ENCODE results near the gene OOSP1.

OOSP1 gene

GRCh38 chr11:59944720-59945119, 6.5 kb downstream of the OOSP1 start:
- intact Hi-C loops (cut with DNase I; ENCODE audit: low total_unique reads) = no loop called here
- TF ChIP-seq CTCF (IDR thresholded peaks at IDR 0.05) = no peak
- no peak for DNase-seq

DNA sequence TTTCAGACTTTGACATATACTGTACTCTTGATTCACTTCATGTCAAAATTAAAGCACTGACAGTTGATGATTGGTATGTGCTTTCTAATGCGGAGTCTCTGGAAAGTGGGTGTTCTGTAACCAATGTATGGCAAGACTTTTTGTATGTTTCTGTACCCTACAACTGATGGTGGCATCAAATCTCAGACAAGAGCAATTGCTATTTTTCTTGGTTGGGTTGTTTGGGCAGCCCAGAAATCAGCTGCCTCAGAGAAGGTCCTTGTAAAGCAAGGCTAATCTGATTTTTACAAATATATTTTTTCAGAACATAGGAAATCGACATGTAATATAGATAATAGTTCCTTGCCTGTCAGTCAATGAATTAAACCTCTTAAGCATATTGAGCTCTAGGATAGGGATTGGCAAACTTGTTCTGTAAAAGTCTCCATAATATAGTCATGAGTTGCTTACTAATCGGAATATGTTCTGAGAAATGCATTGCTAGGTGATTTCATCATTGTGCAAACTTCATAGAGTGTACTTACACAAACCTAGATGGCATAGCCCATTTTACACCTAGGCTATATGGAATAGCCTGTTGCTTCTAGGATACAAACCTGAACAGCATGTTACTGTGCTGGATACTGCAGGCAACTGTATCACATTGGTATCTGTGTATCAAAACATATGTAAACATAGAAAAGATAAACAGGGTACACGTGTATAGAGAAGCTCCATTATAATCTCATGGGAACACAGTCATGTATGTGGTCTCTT, 15.4 kb downstream of the OOSP1 start:
- TF ChIP-seq CTCF (IDR thresholded peaks at IDR 0.05) = no peak
- H3K4me3 ChIP-seq = no peak overlapping the region
- H3K9me3 ChIP-seq = no peaks in the 10 kb centered on the region
- intact Hi-C loops (cut with DNase I; ENCODE audit: low total_unique reads) = no loop called here
- no peaks in the 10 kb centered on the region for H3K36me3 ChIP-seq
- DNase-seq = no peak
- H3K27me3 ChIP-seq = no peaks in the 10 kb centered on the region
- no peak overlapping the region for H3K27ac ChIP-seq
- no peaks in the 10 kb centered on the region for H3K4me1 ChIP-seq

More at GRCh38 chr11:59944720-59945119, 6.5 kb downstream of the OOSP1 start:
- Histone ChIP-seq H3K9me3 (no peaks in the 10 kb centered on the region), H3K4me3 (no peak overlapping the region), H3K27ac (no peak overlapping the region), H3K4me1 (no peaks in the 10 kb centered on the region), H3K27me3 (no peaks in the 10 kb centered on the region), H3K36me3 (no peaks in the 10 kb centered on the region)

GRCh38 chr11:59954219-59954847, 16.1 kb downstream of the OOSP1 start:
- no peak for TF ChIP-seq CTCF (IDR thresholded peaks at IDR 0.05)
- no peak for DNase-seq
- no peaks in the 10 kb centered on the region for H3K9me3 ChIP-seq
- no peaks in the 10 kb centered on the region for H3K36me3 ChIP-seq
- intact Hi-C loops (cut with DNase I; ENCODE audit: low total_unique reads) = no loop called here
- no peak overlapping the region for H3K27ac ChIP-seq
- no peaks in the 10 kb centered on the region for H3K4me1 ChIP-seq
- H3K4me3 ChIP-seq = no peak overlapping the region
- H3K27me3 ChIP-seq = no peaks in the 10 kb centered on the region

DNA sequence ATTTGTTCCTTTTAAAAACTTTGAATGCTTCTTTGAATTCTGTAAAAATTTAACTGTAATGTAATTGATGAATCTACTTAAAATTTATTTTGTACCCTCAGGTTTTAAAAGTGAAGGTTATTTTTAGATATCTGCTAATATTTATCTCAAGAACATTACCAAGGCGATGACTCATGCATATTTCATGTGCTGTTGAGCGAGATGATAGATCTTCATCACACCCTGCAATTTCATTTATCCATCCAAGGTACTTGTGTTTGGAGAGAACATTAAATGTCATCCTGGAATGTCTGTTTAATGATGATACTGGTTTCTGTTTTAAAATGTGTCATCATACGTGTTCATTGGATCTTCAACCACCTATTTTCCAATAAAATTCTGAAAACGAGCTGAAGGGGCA, 18.9 kb downstream of the OOSP1 start:
- no peak for TF ChIP-seq CTCF (IDR thresholded peaks at IDR 0.05)
- H3K4me3 ChIP-seq = no peak overlapping the region
- no peaks in the 10 kb centered on the region for H3K4me1 ChIP-seq
- H3K36me3 ChIP-seq = no peaks in the 10 kb centered on the region
- DNase-seq = no peak
- no peaks in the 10 kb centered on the region for H3K27me3 ChIP-seq
- no peak overlapping the region for H3K27ac ChIP-seq
- intact Hi-C loops (cut with DNase I; ENCODE audit: low total_unique reads) = no loop called here
- no peaks in the 10 kb centered on the region for H3K9me3 ChIP-seq

- Histone ChIP-seq H3K4me3 (no peak overlapping the region), H3K27ac (no peak overlapping the region), H3K27me3 (no peaks in the 10 kb centered on the region), H3K36me3 (no peaks in the 10 kb centered on the region), H3K4me1 (no peaks in the 10 kb centered on the region), H3K9me3 (no peaks in the 10 kb centered on the region)
- TF ChIP-seq CTCF (IDR thresholded peaks at IDR 0.05) = no peak
- intact Hi-C loops (cut with DNase I; ENCODE audit: low total_unique reads) = no loop called here
- no peak for DNase-seq
Measured at GRCh38 chr11:59960502-59961381, 22.5 kb downstream of the OOSP1 start.
